H1 (cell line): ENCODE data around the gene POLR1F. TPM values are rescaled to one million over a fixed set of nuclear protein-coding genes. Genes with fewer than 3 reads are reported as not detected.

ENCODE experiments used
- ATF2 ChIP-seq: IDR thresholded peaks from 2 replicates; pipeline ENCODE4 v1.6.1; 2012; ENCODE audit warnings: low read length, inconsistent platforms
- CBX5 ChIP-seq: fragments of 300-800, 300-1000 bp; sonication (generic); IDR thresholded peaks from 2 replicates; pipeline ENCODE4 v1.7.1; 2016; ENCODE audit warnings: antibody characterized with exemption, low read length, low read depth
- CEBPB ChIP-seq: IDR thresholded peaks from 2 replicates; pipeline ENCODE4 v1.6.1; 2012; ENCODE audit warnings: low read depth, low read length
- CHD7 ChIP-seq: fragments of 300-600 bp; sonication (generic); IDR thresholded peaks from 2 replicates; pipeline ENCODE4 v1.7.1; 2012; ENCODE audit warnings: low read length, moderate library complexity, mild to moderate bottlenecking, inconsistent platforms; ENCODE audit not compliant: insufficient replicate concordance
- KDM4A ChIP-seq: IDR thresholded peaks from one replicate; pipeline ENCODE4 v1.7.1; 2012; ENCODE audit warnings: low read depth, mild to moderate bottlenecking, moderate library complexity, low read length, inconsistent platforms; ENCODE audit not compliant: severe bottlenecking
- POLR2A ChIP-seq, 2 experiments: IDR thresholded peaks; 1 replicate in 1 of 2; 2 replicates in 1 of 2; pipeline ENCODE4 v1.6.1; 2011; ENCODE audit warnings: low read depth in 2 of 2, low read length in 2 of 2, mild to moderate bottlenecking in 2 of 2; ENCODE audit errors: control extremely low read depth in 1 of 2
- SAP30 ChIP-seq: fragments of 300-600 bp; sonication (generic); IDR thresholded peaks from 2 replicates; pipeline ENCODE4 v1.7.1; 2012; ENCODE audit warnings: low read length, moderate library complexity, mild to moderate bottlenecking, inconsistent platforms; ENCODE audit not compliant: insufficient read depth, insufficient replicate concordance
- TAF1 ChIP-seq: IDR thresholded peaks from 2 replicates; pipeline ENCODE4 v1.6.1; 2011; ENCODE audit warnings: mild to moderate bottlenecking, low read depth, low read length
- polyA plus RNA-seq, 7 experiments: library from polyadenylated mRNA; depleted of rRNA in 3 of 7; stranded (reverse) in 5 of 7; unstranded in 2 of 7; fragments of >200 nt in 5 of 7; fragments of 200-250 nt in 2 of 7; gene quantifications; 1 replicate in 5 of 7; 2 replicates in 1 of 7; 4 replicates in 1 of 7; pipeline versions ENCODE4 v1.2.1 to v1.2.3, GENCODE V29; 2011 to 2013; ENCODE audit warnings: missing spikeins in 2 of 7, mixed read lengths in 2 of 7
- total RNA-seq: library from RNA; stranded (reverse); fragmentation: NEBNext Ultra II Directional; extraction: Animal tissue kit (Norgen Biotek cat#: 25700); gene quantifications from 2 replicates; pipeline ENCODE4 v1.2.1, GENCODE V29; 2021

The POLR1F gene
- total and polyA plus RNA-seq, 2 of the 8 experiments (the other 6 are each of a cell fraction or from before 2014, with no cell fraction given), result 11.2 to 24.6 TPM

DNA sequence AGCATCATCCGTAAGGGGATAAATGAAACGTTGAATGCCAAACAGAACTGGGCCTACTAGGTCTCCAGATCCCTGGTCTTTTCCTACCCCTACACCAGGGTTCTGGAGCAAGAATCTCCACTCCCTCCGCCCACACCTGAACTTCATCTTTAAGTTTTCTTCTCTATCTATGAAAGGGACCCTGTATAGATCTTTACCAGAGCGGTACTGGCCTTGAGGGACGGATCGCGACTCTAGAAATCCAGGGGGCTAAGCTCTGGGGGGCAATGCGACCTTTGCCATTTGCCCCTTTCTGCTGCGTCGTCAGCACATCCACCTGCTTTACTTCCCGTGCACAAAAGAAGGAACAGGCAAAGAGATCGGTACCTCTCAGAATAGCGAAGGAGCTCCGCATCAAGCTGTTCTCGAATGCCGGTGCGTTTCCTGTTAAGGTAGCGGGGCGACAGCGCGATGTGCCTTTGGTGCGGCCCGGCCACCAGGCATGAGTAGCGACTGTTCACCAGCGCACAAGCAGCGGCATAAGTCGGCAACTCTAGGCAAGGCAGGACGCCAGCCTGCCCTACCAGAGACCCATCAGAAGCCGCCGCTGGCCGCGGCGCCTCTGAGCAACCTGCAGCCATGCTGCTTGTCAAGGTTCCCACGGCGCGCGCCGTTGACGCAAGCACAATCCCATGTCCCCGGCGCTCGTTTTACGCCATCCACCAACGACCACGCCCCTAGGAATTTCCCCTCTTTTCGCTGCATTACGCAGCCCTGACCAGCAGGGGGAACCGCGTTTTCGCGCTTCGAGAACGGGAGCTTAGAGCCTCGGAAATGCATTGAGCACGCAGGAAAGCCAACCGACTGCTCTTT lies at the start of gene POLR1F (continued):
- TF ChIP-seq CHD7, result no peak
- peak; percentile 79 for TF ChIP-seq SAP30
- TF ChIP-seq CBX5, result no peak
- peak; percentile 24; the same call in 1 of the 2 replicates for TF ChIP-seq CEBPB
- TF ChIP-seq POLR2A (IDR thresholded peaks at IDR 0.05; ENCODE audit: control extremely low read depth in 1 of 2, low read depth in 2 of 2, low read length in 2 of 2), result peak; percentile 98 to 99
- TF ChIP-seq ATF2, result 0 out of 2 replicates have a peak, but pooled peaks have one; percentile 8
- TF ChIP-seq KDM4A, result peak; percentile 99
- peak; percentile 98 for TF ChIP-seq TAF1
